ENCODE results near the gene ALDH16A1. TPM values are rescaled to one million over a fixed set of nuclear protein-coding genes. Genes with fewer than 3 reads are reported as not detected.

The ALDH16A1 gene
- total and polyA plus RNA-seq, 2 donors (not counting 1 experiment from before 2014, with no cell fraction given): 65.8 to 105 TPM

DNA sequence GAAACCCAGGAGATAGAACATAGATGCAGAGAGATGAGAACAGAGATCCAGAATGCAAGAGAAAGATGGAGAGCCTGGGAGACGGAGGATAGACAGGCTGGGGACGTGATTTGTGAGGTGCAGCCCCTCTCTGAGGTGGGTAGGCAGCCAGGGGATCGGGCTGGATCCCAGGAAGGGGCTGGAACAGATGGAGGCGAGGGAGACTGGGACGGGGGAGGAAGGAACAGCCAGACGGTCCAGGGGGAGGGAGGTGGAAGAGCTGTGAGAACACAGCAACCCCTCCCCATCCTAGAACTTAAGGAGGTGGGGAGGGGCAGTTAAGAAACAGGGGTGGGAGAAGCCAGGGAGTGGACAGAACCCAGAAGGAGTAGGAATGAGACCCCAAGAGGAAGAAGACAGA lies 14.8 kb upstream of the ALDH16A1 start:
- no peak for ATAC-seq (ENCODE audit: low read depth)
- Histone ChIP-seq H3K9me3 (ENCODE audit: control extremely low read depth in 1 of 3, control insufficient read depth in 2 of 3, insufficient read depth in 1 of 3, low read length in 2 of 3) (peaks cover 0 to 42% (median 0%) of the 10 kb centered on the region in 3 donors), H2AFZ (ENCODE audit: insufficient read depth, low read depth, low read length, poor library complexity, severe bottlenecking) (no peak overlapping the region), H3K9ac (ENCODE audit: low read length) (no peak overlapping the region), H3K4me3 (ENCODE audit: control extremely low read depth in 1 of 5, extremely low read depth in 1 of 5, insufficient read depth in 1 of 5, low read depth in 2 of 5, low read length in 4 of 5) (no peak overlapping the region), H3K4me2 (replicated peaks; ENCODE audit: low read depth, low read length, poor library complexity, severe bottlenecking) (no peak overlapping the region), H3K36me3 (replicated peaks in 1 of 2; ENCODE audit: control extremely low read depth in 1 of 2, control insufficient read depth in 1 of 2, extremely low read depth in 1 of 2, insufficient read depth in 2 of 2, low read length in 1 of 2) (no peaks in the 10 kb centered on the region), H3K27me3 (replicated peaks in 1 of 4; ENCODE audit: control extremely low read depth in 1 of 4, control insufficient read depth in 3 of 4, insufficient read depth in 4 of 4, low read length in 3 of 4) (peaks cover 2 to 90% (median 70%) of the 10 kb centered on the region in 4 experiments), H4K20me1 (ENCODE audit: control insufficient read depth, insufficient read depth, low read length, poor library complexity, severe bottlenecking) (no peaks in the 10 kb centered on the region), H3K27ac (ENCODE audit: low read length in 2 of 2) (no peak overlapping the region), H3K79me2 (ENCODE audit: control insufficient read depth, insufficient read depth, low read length) (no peaks in the 10 kb centered on the region), H3K4me1 (ENCODE audit: control insufficient read depth in 2 of 2, insufficient read depth in 2 of 2, low read length in 2 of 2) (peaks cover 40 to 42% of the 10 kb centered on the region in 2 donors)
- no peak overlapping the region for H3K4me3 Mint-ChIP-seq
- peaks cover 81% of the 10 kb centered on the region for H3K27me3 Mint-ChIP-seq
- 18% methylated on average over 1 of the region's 6 CpGs for WGBS (ENCODE audit: insufficient coverage)
- H3K4me1 Mint-ChIP-seq: peaks cover 44% of the 10 kb centered on the region
- no peak for DNase-seq
- intact Hi-C loops (cut with micrococcal nuclease): no loop called here
- H3K27ac Mint-ChIP-seq: no peak overlapping the region
- H3K9me3 Mint-ChIP-seq (ENCODE audit: insufficient read depth): no peaks in the 10 kb centered on the region
- POLR2A ChIA-PET: no interaction called here
- no peak for TF ChIP-seq EZH2 (IDR thresholded peaks at IDR 0.05; ENCODE audit: borderline replicate concordance, insufficient read depth, low read depth, low read length, poor library complexity, severe bottlenecking)
- CTCF ChIA-PET: no interaction called here

DNA sequence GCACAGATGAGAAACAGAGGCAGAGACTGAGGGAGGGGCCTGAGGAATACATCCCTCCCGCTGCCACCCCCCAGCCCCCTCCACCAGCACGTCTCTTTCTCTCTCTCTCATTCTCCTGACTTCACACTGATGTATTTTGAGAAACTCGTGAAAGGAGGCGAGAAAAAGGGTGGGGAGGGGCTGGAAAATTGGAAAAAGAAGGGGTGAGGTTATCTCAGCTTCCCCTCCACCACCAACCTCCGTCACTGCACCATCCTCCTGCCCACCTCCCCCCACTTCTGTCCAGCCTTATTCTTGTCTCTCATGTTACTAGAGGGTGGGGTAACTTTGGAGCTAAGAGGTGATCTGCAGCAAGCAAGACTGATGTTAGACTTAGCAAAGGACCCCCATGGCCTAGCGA lies 13.2 kb upstream of the ALDH16A1 start:
- Histone ChIP-seq H3K36me3 (replicated peaks in 1 of 2; ENCODE audit: control extremely low read depth in 1 of 2, control insufficient read depth in 1 of 2, extremely low read depth in 1 of 2, insufficient read depth in 2 of 2, low read length in 1 of 2) (no peaks in the 10 kb centered on the region), H3K9ac (ENCODE audit: low read length) (no peak overlapping the region), H3K27me3 (replicated peaks in 1 of 4; ENCODE audit: control extremely low read depth in 1 of 4, control insufficient read depth in 3 of 4, insufficient read depth in 4 of 4, low read length in 3 of 4) (peaks cover 2 to 75% (median 59%) of the 10 kb centered on the region in 4 experiments), H3K79me2 (ENCODE audit: control insufficient read depth, insufficient read depth, low read length) (no peaks in the 10 kb centered on the region), H3K9me3 (ENCODE audit: control extremely low read depth in 1 of 3, control insufficient read depth in 2 of 3, insufficient read depth in 1 of 3, low read length in 2 of 3) (peaks cover 0 to 33% (median 0%) of the 10 kb centered on the region in 3 donors), H4K20me1 (ENCODE audit: control insufficient read depth, insufficient read depth, low read length, poor library complexity, severe bottlenecking) (no peaks in the 10 kb centered on the region), H2AFZ (ENCODE audit: insufficient read depth, low read depth, low read length, poor library complexity, severe bottlenecking) (no peak overlapping the region), H3K4me2 (replicated peaks; ENCODE audit: low read depth, low read length, poor library complexity, severe bottlenecking) (no peak overlapping the region), H3K4me1 (ENCODE audit: control insufficient read depth in 2 of 2, insufficient read depth in 2 of 2, low read length in 2 of 2) (peaks cover 28 to 42% of the 10 kb centered on the region in 2 donors), H3K27ac (ENCODE audit: low read length in 2 of 2) (no peak overlapping the region), H3K4me3 (ENCODE audit: control extremely low read depth in 1 of 5, extremely low read depth in 1 of 5, insufficient read depth in 1 of 5, low read depth in 2 of 5, low read length in 4 of 5) (no peak overlapping the region)
- H3K9me3 Mint-ChIP-seq (ENCODE audit: insufficient read depth): no peaks in the 10 kb centered on the region
- no peak for TF ChIP-seq EZH2 (IDR thresholded peaks at IDR 0.05; ENCODE audit: borderline replicate concordance, insufficient read depth, low read depth, low read length, poor library complexity, severe bottlenecking)
- no peak for TF ChIP-seq CTCF (IDR thresholded peaks at IDR 0.05)
- peaks cover 49% of the 10 kb centered on the region for H3K4me1 Mint-ChIP-seq
- H3K27me3 Mint-ChIP-seq: peaks cover 72% of the 10 kb centered on the region
- ChIA-PET CTCF (interaction anchor here (0.7 to 1.6 kb wide), 3 partner anchors 48 to 139 kb away, joined by 3 to 4 read pairs (median 4); no protein-coding TSS in a partner anchor), POLR2A (no interaction called here)
- ATAC-seq (ENCODE audit: low read depth) (no peak), DNase-seq (no peak)
- 82% methylated on average over 1 of the region's 6 CpGs for WGBS (ENCODE audit: insufficient coverage)
- no peak overlapping the region for H3K27ac Mint-ChIP-seq
- intact Hi-C loops (cut with micrococcal nuclease): no loop called here
- peak overlapping the region; percentile 32 for H3K4me3 Mint-ChIP-seq

Measured in B cell (primary cell).